COR-L47 (cell line): ENCODE data around the gene TSR3.
A peak's percentile ranks its signal among the peaks of the same experiment; 100 is the strongest.

Experiments used
- DNase-seq: peaks from one replicate; lab custom pipeline; 2025; lab: John Stamatoyannopoulos, UW

The TSR3 gene

DNA sequence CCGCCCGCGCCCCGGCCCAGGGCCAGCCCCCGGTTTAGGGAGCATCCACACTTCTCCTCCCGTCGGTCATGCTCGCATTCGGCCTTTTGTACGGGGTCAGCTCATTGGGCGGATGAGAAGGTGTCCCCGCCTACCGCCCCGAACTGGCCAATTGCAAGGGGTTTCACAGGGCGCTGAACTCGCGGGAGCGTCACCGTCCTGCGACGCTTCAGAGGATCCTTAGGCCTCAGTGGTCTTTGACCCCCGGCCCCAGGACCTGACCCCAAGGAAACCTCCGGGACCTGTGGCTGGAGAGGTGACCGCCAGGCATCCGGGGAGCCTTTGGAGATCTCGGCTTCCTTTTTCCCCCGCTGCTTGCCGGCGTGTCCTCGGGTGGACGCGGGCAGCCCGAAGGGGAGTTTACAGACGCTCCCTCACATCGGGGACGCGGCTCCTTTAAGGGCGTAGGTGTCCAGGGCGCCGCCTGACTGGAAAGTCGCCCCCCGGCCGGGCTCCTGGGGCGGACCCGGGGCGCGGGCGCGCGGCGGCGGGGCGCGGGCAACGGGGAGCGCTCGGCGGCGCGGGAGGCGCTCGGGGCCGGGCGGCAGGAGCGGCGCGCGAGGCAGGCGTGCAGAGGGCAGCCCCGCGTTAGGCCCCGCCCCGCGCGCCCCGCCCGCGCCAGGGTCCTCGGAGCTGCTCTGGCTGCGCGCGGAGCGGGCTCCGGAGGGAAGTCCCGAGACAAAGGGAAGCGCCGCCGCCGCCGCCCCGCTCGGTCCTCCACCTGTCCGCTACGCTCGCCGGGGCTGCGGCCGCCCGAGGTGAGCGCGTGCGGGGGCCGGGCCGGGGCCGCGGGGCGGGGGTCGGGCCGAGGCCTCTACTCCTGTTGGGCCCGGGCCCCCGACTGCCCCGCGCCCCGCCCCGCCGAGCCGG lies 42.4 kb downstream of the TSR3 start, which contains the start of gene UBE2I:
Gene UBE2I, plus strand, starts transcription at position 660 of the 909 bp plus-strand sequence. CDS start 4,395 bp downstream, outside the sequence.
- DNase-seq = peak; percentile 95

DNA sequence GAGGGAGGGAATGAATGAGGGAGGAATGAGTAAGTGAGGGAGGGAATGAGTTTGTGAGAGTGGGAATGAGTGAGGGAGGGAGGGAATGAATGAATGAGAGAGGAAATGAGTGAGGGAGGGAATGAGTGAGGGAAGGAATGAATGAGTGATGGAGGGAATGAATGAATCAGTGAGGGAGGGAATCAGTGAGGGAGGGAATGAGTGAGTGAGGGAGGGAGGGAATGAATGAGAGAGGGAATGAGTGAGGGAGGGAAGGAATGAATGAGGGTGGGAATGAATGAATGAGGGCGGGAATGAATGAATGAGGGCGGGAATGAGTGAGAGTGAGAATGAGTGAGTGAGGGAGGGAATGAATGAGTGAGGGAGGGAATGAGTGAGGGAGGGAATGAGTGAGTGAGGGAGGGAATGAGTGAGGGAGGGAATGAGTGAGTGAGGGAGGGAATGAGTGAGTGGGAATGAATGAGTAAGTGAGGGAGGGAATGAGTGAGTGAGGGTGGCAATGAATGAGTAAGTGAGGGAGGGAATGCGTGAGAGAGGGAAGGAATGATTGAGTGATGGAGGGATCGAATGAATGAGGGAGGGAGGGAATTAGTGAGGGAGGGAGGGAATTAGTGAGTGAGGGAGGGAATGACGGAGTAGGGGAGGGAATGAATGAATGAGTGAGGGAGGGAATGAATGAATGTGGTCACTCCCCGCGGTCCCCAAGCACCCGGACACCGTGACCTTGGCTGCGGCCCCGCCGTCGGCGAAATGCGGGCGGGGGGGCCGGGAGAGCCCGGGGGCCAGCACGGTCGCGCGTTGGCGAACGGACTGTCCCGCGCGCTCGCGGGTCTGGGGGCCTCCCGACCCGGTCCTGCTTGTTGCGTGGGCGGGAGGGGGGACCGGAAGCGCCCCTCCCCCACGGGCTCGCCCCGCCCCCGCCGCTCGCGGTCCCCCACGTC lies 43.4 kb downstream of the TSR3 start:
- no peak for DNase-seq

DNA sequence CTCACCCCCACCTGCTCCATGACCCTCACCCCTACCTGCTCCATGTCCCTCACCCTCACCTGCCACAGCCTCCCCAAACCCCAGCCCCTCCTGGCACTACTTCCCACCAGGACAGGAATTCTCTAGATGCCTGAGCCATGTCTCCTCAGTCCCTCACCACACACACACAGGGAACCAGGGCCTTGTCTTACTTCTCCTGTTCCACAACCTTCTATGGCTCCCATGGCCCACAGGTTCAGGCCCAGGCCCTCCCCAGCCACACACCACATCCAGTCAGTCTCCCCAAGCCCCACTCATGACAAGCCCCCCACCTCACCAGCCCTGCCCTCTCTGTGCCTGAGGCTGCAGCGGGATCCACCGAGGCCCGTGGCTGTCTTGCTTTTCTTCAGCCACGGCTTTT lies 45.3 kb downstream of the TSR3 start:
- DNase-seq = no peak

DNA sequence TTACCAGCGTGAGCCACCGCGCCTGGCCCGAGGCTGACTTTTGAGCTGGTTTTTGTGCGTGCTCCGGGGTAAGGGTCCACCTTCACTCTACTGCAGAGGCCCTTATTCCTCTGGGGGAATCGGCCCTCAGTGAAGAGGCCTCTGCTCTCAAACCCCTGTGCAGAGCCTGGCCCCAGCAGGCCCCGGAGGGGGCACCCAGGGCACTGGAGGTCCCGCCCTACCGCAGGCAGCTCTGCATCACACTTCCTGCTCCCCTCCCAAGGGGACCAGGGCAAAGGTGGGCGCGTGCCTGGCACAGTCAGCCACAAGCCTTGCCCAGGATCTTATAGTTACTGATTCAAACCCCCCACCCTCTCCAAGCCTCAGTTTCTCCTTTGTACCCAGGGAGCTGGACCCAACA lies 45.9 kb downstream of the TSR3 start:
- no peak for DNase-seq

DNA sequence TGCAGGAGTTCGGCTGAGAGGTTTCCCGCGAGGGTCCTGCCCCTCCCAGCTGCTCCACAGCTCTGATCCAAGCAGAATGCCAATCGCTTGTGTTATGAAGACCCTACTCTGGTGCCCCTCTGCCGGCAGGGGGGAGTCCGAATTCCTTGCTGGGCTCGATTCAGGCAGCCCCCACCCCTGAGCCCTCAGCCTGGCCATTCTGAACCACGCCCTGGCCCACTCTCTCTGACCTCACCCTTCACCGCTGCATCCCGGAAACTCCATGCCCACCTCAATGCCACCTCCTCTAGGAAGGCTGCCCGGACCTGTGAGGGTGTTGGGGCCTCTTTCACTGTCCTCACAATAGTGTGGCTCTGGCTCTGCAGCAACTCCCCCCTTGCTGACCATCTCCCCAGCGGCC lies 50.1 kb downstream of the TSR3 start:
- no peak for DNase-seq

DNA sequence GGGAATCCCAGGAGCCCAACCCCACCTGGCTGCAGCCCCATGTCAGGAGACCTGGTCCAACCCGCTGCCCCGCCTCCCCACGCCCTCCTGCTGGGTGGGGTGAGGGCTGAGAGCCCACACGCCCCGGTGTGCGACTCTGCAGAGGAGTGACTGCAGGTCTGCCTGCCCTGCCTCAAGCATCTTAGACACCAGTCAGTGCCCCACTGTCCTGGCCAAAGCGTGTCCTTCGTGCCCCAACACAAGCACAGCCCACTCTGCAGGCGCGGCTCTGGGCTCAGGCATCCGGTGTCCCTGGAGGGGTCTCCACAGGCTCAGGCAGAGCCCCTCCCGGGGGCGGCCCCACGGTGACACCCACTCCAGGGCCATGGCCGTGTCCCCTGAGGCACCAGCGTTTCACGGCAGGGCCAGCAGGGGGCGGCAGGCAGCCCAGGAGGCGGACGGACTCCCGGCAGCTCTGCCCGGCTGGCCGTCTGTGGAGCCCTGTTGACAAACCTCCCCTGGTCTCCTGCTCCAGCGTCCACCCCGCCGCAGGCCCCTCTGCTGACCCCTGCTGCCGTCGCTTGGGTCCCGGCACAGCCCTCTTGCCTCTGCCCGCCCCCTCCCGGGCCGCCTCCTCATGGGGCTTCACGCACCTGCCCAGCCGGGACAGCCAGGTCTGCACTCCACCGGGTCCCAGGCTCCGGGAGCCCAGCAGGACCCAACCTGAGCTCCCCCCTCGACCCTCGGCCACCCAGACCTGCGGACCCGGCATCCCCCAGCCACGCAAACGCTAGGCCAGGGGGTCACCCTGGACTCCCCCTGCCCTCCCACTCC lies 50.8 kb downstream of the TSR3 start:
- DNase-seq = no peak

DNA sequence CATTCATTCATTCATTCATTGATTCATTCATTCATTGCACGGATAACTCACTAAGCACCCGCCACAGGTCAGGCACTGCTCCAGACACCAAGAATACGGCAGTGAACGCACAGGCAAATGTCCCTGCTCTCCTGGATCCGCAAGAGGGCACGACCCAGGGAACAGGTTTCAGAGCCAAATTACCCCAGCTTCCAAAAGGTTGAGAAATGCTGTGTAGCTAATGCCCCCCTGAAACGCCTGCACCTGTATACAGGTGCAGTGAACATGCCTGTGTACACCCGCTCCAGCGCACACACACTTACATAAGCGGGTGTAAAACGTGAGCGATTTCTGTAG lies 51.8 kb downstream of the TSR3 start:
- DNase-seq = no peak
